Lung microvascular endothelial cell (primary cell): ENCODE results near the gene CPXM2. TPM values are rescaled to one million over a fixed set of nuclear protein-coding genes. Genes with fewer than 3 reads are reported as not detected.

Experiments
- DNase-seq, 2 donors: peaks; one replicate each; pipeline versions ENCODE4 v3.0.0 to v3.0.0-alpha.2; 2010; ENCODE audit warnings: low read depth in 2 of 2
- total RNA-seq: library from RNA; depleted of rRNA; stranded (reverse); fragments of >200 nt; gene quantifications from 2 replicates; pipeline ENCODE4 v1.2.1, GENCODE V29; 2014

The CPXM2 gene
- total RNA-seq, 1 donor from 2014 or later: under 0.01 TPM

GRCh38 chr10:123774132-123774742 lies 117.4 kb downstream of the CPXM2 start:
- no peak for DNase-seq

- DNase-seq: no peak
These were observed 118.7 kb downstream of the CPXM2 start for GRCh38 chr10:123772645-123773508.

- DNase-seq: no peak
These were observed 119.5 kb downstream of the CPXM2 start for GRCh38 chr10:123771877-123772644.

DNA sequence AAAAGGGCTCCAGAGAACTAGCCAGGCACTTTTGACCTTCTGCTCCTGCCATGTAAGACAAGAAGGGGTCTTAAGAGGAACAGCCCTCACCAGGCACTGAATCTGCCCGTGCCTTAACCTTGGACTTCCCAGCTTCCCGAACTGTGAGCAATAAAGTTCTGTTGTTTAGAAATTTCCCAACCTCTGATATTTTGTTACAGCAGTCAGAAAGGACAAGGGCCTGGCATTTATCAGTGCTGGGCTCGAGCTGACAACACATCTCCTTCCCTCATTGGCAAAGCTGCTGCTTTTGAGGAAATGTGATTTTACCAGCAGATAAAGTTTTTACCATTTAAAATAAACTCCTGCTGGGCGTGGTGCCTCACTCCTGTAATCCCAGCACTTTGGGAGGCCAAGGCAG lies 122.0 kb downstream of the CPXM2 start:
- DNase-seq: no peak

- no peak for DNase-seq
These were observed 124.8 kb downstream of the CPXM2 start for GRCh38 chr10:123766761-123767160.

DNA sequence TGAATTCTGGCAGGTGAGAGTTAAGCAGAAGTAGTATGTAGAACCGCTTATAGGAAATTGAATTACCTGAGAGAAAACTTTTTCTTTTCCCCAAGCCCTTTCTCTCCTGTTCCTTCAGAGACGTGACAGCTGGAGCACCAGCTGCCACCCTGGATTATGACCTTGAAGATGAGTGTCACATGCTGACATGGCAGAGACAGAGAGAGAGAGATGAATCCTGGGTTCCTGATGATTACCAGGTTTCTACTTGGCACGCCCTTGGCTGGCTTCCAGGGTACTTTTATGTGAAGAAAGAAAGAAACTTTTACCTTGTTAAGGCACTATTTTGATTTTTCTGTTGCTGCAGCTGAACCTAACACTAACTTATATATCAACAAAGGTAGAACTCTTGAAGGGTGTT lies 125.6 kb downstream of the CPXM2 start:
- DNase-seq: no peak

- DNase-seq: no peak
These were observed 129.9 kb downstream of the CPXM2 start for GRCh38 chr10:123761666-123762230.

DNA sequence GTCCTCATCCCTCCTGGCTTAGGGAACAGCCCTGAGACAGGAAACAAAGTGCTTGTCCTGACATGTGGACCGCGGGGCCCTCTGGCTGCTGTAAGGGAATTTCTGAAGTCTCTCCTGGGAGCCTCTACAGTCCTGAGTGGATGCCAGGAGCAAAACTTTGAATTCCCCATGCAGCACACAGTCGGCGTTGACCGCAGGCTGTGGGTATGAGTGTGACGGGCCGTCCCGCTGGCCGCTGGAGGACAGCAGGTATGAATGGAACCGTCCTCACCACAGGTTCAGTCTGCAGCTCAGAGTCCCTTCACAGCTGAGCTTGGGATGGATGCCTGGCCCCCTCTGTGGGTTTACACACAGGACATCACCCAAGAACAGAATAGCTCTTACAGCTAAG lies 130.6 kb downstream of the CPXM2 start:
- DNase-seq: no peak

DNA sequence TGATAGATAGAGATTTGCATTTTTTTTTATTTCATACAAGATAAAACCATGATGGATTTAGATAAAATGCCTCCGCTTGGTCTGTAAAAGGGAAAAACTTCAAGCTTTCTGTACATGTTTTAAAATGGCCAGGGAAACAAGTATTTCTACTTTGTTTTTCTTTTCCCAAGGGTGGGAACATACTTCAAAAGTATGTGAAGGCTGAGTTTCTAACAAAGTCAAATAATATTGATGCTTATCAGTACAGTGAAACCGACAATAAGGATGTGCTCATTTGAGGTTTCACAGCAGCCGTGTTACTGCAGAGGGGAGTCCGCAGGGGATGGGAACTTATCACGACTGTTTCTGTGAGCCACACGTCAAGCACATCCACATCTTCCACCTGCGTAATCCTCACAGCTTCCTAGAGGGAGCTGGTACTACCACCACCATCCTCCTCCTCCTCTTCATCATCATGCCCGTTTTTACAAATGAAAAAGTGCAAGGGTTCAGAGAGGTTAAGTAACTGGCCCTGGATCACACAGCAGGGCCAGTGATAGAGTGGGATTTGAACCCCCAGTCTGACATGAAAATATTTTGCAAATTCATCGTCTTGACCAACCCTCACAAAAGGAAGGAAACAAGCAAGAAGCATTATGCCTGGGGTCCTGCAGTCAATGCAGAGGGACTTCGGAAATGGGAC lies 131.1 kb downstream of the CPXM2 start:
- DNase-seq: no peak

DNA sequence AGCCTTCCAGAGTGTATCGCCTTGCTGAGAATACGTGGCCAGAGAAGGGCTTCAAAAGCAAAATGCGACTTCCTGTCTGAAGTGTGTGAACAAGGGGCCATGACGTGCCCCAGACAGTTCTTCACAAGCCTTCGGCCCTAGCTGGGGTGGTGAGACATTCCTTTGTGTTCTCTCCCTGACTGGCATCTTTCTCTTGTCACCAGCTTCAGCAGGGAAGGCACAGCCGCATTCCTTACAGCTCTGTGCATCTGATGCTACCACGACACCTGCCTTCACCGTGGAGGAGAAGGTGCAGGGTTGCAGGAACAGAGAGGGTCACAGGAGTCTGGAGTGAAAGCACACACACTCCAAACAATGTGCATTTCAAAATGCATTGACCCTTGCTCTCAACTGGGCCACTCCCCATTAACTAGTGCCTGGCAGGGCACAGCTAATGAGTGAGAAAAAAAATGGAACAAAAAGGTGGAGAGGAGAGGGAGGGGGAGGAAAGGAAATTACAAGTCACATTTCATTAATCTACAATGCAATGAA lies 132.0 kb downstream of the CPXM2 start:
- DNase-seq: no peak

DNA sequence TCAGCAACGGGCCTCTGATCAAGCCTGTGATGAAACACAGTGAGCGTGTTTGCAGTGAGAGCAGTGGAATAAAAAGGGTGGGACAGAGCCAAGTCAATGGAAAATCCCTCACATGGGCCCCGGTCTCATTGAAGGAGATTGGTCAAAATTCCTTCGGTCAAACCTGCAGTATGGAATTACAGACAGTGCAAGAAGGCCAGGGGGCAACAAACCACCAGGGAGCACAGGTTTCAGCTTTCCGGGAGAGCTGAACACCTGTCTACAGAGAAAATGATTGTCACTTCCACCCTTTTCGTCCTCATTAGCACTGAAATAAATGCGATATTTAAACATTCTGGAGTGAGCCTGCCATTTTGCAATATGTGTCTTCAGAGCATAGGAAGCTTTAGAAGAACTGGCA lies 132.6 kb downstream of the CPXM2 start:
- no peak for DNase-seq

GRCh38 chr10:123757853-123758252 lies 133.8 kb downstream of the CPXM2 start:
- no peak for DNase-seq

GRCh38 chr10:123755061-123755460 lies 136.5 kb downstream of the CPXM2 start:
- no peak for DNase-seq

DNA sequence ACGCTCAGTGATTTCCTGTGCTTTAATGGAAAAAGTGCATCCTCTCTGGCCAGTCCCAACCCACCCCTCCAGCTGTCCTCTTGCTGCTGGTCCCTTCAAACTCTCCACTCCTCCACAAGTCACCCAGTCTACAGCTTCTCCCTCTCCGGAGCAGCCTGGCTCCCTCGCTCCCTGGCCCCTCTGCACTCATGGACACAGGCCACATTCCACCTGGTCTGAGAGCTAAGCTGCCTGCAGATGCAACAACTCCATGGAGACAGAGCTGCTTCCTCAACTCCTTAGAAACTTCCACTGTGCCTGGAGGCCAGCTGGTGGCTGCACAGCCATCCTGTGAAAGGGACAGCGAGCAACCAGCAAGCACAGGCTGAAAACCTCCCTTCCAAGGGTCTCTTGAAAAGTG lies 137.5 kb downstream of the CPXM2 start:
- DNase-seq: no peak

DNA sequence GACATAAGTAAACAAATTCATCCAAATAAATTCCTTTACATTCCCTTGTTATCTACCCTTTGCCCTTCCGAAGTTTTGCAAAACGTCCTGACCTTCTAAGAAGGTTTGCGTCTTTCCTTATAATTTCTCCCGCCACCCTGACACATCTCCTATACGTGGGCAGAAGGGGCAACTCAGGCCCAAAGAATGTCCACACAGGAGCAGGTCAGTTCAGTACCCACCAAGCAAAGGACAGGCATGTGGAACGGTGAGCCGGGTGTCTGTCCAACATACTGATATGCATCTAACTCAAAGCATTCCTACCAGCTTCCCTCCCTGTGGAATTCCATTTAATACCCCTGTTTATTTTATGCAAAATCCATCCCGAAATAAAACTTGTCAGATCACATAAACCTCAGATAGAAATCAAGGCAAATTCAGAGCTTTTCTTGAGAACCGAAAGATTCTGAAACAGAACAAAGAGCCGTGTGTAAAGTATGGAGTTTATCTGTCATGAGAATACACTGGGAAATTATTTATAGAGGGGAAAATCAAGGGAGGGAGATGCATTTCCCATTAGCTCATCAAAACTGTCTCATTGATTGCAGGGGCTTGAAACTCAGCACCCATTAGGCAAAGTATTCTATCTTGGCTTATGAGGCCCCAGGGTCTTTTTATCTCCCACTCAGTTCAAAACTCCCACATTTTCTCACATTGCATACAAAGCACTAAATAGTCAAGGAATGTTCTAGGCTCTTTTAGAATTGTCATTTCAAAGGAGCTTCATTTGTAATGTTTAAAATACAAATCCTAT lies 140.1 kb downstream of the CPXM2 start:
- no peak for DNase-seq

GRCh38 chr10:123750901-123751300 lies 140.7 kb downstream of the CPXM2 start:
- DNase-seq: no peak

- no peak for DNase-seq
These were observed 142.9 kb downstream of the CPXM2 start for GRCh38 chr10:123748711-123749110.

- no peak for DNase-seq
These were observed 144.2 kb downstream of the CPXM2 start for GRCh38 chr10:123747426-123747825.

DNA sequence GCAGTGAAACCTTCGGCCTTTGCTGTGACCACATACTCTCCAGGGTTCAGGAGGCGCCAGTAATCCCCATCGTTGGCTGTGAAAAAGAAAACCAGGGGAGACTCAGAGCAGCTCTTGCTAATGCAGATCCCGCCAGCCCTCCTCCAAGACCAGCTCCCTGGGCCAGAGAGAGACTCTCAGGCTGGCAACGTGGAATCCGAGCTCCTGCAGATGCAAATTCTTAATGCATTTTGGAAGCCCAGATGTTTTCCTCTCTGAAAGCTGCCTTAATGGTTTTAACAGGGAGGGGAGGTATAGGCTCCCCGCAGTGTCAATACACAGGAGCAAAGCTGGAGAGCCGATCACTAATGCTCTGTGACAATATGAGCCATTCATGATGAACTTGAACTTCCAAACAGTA lies 144.7 kb downstream of the CPXM2 start:
- no peak for DNase-seq

DNA sequence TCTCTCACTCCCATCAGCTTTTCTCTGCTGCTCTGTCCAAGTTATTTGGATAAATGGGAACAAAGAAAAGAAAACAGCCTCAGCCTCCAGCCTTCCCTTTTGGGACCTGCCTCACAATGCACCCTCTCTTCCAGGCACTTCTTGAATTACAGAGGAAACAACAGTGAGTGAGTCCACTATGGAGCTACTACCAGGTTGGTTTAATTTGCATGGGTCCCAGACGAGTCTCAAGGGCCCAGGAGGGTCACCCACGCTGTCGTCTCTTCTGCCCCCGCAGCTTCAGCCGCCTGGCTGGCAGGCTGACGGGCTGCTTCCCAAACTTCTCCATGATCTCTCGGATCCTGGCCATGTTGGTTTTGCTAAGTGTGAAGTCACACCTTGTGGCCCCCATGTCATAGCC lies 145.1 kb downstream of the CPXM2 start:
- no peak for DNase-seq
